ENCODE measurements around the gene MYO1C. TPM values are rescaled to one million over a fixed set of nuclear protein-coding genes. Genes with fewer than 3 reads are reported as not detected.

MYO1C gene
- total RNA-seq, 1 experiment from 2014 or later: 251 TPM

DNA sequence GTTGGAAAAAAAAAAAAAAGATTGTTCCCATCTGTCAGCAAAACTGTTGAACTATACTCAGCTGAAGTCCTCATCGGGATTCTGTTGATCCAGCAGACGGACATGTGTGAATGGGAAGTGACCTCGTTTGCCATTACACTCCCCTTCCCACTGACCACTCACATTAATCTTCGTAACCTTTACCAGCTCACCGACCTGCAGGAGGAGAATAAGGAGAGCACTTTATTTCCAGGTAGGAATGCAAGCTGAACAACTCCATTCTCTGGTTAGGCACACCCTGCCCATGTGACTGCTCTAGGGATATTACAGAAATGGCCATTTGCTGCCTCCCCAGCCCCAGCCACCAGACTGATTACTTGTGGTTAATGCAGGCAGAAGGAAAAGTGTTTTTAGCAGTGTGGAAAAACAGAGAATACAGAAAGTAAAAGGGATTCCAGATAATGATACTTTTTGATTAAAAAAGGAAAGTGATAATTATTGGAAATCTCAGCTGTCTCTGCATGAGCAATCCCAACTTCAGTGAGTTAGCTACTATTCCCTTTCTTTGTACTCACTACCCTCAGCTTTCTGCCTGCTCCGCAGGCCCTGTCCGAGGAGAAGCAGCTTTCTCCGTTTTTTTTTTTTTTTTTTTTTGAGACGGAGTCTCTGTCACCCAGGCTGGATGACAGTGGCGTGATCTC lies 68.9 kb downstream of the MYO1C start:
- Histone ChIP-seq H3K4me1 (ENCODE audit: control insufficient read depth, insufficient read depth, low read length) (no peaks in the 10 kb centered on the region), H3K36me3 (ENCODE audit: control insufficient read depth, insufficient read depth, low read length) (peaks cover 12% of the 10 kb centered on the region), H3K9me3 (ENCODE audit: control insufficient read depth, insufficient read depth, low read depth, low read length) (no peaks in the 10 kb centered on the region), H3K27ac (ENCODE audit: low read length) (no peak overlapping the region), H3K27me3 (ENCODE audit: control insufficient read depth, insufficient read depth, low read length) (no peaks in the 10 kb centered on the region), H3K4me3 (ENCODE audit: low read depth in 2 of 2, low read length in 2 of 2) (no peak overlapping the region)
- POLR2A ChIA-PET: no interaction called here
- intact Hi-C loops (cut with micrococcal nuclease; ENCODE audit: unreplicated experiment) (no loop called here), in situ Hi-C loops (cut with HindIII; ENCODE audit: low pct_unique_long_range_greater_than_20kb, low sequenced_read_pairs) (no loop called here)
- no peak for DNase-seq (ENCODE audit: low read depth, low spot score)
- no TSS peak for BruUV-seq (replicated peaks)
- TF ChIP-seq, protein P1, sequence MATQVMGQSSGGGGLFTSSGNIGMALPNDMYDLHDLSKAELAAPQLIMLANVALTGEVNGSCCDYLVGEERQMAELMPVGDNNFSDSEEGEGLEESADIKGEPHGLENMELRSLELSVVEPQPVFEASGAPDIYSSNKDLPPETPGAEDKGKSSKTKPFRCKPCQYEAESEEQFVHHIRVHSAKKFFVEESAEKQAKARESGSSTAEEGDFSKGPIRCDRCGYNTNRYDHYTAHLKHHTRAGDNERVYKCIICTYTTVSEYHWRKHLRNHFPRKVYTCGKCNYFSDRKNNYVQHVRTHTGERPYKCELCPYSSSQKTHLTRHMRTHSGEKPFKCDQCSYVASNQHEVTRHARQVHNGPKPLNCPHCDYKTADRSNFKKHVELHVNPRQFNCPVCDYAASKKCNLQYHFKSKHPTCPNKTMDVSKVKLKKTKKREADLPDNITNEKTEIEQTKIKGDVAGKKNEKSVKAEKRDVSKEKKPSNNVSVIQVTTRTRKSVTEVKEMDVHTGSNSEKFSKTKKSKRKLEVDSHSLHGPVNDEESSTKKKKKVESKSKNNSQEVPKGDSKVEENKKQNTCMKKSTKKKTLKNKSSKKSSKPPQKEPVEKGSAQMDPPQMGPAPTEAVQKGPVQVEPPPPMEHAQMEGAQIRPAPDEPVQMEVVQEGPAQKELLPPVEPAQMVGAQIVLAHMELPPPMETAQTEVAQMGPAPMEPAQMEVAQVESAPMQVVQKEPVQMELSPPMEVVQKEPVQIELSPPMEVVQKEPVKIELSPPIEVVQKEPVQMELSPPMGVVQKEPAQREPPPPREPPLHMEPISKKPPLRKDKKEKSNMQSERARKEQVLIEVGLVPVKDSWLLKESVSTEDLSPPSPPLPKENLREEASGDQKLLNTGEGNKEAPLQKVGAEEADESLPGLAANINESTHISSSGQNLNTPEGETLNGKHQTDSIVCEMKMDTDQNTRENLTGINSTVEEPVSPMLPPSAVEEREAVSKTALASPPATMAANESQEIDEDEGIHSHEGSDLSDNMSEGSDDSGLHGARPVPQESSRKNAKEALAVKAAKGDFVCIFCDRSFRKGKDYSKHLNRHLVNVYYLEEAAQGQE (IDR thresholded peaks at IDR 0.05; ENCODE audit: insufficient read depth in 1 of 2, low read depth in 2 of 2, low read length in 1 of 2): no peak
- TF ChIP-seq SIN3A (IDR thresholded peaks at IDR 0.05; ENCODE audit: borderline replicate concordance, insufficient read depth, low read depth, low read length) (no peak), POLR2AphosphoS5 (IDR thresholded peaks at IDR 0.05; ENCODE audit: low read depth, low read length) (no peak), TCF7L2 (IDR thresholded peaks at IDR 0.05; ENCODE audit: low read depth, low read length) (no peak)
- TF ChIP-seq, protein P2, sequence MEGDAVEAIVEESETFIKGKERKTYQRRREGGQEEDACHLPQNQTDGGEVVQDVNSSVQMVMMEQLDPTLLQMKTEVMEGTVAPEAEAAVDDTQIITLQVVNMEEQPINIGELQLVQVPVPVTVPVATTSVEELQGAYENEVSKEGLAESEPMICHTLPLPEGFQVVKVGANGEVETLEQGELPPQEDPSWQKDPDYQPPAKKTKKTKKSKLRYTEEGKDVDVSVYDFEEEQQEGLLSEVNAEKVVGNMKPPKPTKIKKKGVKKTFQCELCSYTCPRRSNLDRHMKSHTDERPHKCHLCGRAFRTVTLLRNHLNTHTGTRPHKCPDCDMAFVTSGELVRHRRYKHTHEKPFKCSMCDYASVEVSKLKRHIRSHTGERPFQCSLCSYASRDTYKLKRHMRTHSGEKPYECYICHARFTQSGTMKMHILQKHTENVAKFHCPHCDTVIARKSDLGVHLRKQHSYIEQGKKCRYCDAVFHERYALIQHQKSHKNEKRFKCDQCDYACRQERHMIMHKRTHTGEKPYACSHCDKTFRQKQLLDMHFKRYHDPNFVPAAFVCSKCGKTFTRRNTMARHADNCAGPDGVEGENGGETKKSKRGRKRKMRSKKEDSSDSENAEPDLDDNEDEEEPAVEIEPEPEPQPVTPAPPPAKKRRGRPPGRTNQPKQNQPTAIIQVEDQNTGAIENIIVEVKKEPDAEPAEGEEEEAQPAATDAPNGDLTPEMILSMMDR (IDR thresholded peaks at IDR 0.05): no peak
- CTCF ChIA-PET: no interaction called here
- ATAC-seq: no peak

DNA sequence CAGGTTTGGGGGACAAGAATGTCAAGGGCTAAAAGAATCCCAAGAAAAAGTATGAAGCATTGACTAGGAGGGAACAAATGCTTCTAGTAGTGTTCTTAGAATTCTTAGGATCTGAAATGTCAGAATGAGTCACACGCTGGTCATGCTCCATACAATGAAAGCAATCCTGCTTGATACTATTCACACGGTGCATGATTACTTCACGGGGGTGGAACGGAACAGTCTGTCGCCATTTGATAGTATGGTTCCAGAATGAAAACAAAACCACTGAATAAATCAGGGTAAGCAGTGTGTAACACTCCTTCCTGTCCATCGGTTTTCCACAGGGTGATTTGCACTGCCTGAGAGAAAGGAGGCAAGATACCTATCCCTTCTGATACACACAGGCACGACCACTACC lies 69.6 kb downstream of the MYO1C start:
- Histone ChIP-seq H3K27me3 (ENCODE audit: control insufficient read depth, insufficient read depth, low read length) (no peaks in the 10 kb centered on the region), H3K4me3 (ENCODE audit: low read depth in 2 of 2, low read length in 2 of 2) (no peak overlapping the region), H3K27ac (ENCODE audit: low read length) (no peak overlapping the region), H3K36me3 (ENCODE audit: control insufficient read depth, insufficient read depth, low read length) (peaks cover 12% of the 10 kb centered on the region), H3K9me3 (ENCODE audit: control insufficient read depth, insufficient read depth, low read depth, low read length) (no peaks in the 10 kb centered on the region), H3K4me1 (ENCODE audit: control insufficient read depth, insufficient read depth, low read length) (no peaks in the 10 kb centered on the region)
- POLR2A ChIA-PET: no interaction called here
- DNase-seq (ENCODE audit: low read depth, low spot score) (peak; percentile 81), ATAC-seq (peak; percentile 84)
- CTCF ChIA-PET: no interaction called here
- intact Hi-C loops (cut with micrococcal nuclease; ENCODE audit: unreplicated experiment) (no loop called here), in situ Hi-C loops (cut with HindIII; ENCODE audit: low pct_unique_long_range_greater_than_20kb, low sequenced_read_pairs) (no loop called here)
- TF ChIP-seq SIN3A (IDR thresholded peaks at IDR 0.05; ENCODE audit: borderline replicate concordance, insufficient read depth, low read depth, low read length) (no peak), POLR2AphosphoS5 (IDR thresholded peaks at IDR 0.05; ENCODE audit: low read depth, low read length) (no peak), TCF7L2 (IDR thresholded peaks at IDR 0.05; ENCODE audit: low read depth, low read length) (no peak)
- TF ChIP-seq, protein P1 (IDR thresholded peaks at IDR 0.05; ENCODE audit: insufficient read depth in 1 of 2, low read depth in 2 of 2, low read length in 1 of 2): no peak
- TF ChIP-seq, protein P2 (IDR thresholded peaks at IDR 0.05): no peak
- BruUV-seq (replicated peaks): no TSS peak
